Mesendoderm (in vitro differentiated cells): Measurements from ENCODE around the gene LRRC32.
A peak's percentile ranks its signal among the peaks of the same experiment; 100 is the strongest.

ENCODE experiments used
- DNase-seq: peaks from one replicate; pipeline ENCODE4 v3.0.0; 2013
- H2AK5ac ChIP-seq: 2 replicates; pipeline ENCODE4 v1.6.1; 2013; ENCODE audit warnings: low read length, inconsistent platforms
- H2BK120ac ChIP-seq: 2 replicates; pipeline ENCODE4 v1.6.1; 2013; ENCODE audit warnings: low read depth, mild to moderate bottlenecking, low read length, moderate library complexity, mixed read lengths
- H2BK15ac ChIP-seq: replicated peaks from 2 replicates; pipeline ENCODE4 v1.6.1; 2013; ENCODE audit warnings: low read depth, mild to moderate bottlenecking, moderate library complexity
- H2BK5ac ChIP-seq: 2 replicates; pipeline ENCODE4 v1.6.1; 2013; ENCODE audit warnings: low read length, inconsistent platforms
- H3K18ac ChIP-seq: 2 replicates; pipeline ENCODE4 v1.6.1; 2013; ENCODE audit warnings: mild to moderate bottlenecking, low read length, mixed read lengths
- H3K23ac ChIP-seq: one replicate; pipeline ENCODE4 v1.6.1; 2013; ENCODE audit warnings: low read length
- H3K27ac ChIP-seq: 2 replicates; pipeline ENCODE4 v1.5.1; 2013; ENCODE audit warnings: low read depth, mild to moderate bottlenecking, inconsistent platforms, low read length, moderate library complexity
- H3K27me3 ChIP-seq: 2 replicates; pipeline ENCODE4 v1.6.1; 2013; ENCODE audit warnings: low read length, control low read depth, mild to moderate bottlenecking, inconsistent platforms; ENCODE audit not compliant: insufficient read depth, poor library complexity
- H3K36me3 ChIP-seq: 2 replicates; pipeline ENCODE4 v1.6.1; 2013; ENCODE audit warnings: low read length, inconsistent platforms; ENCODE audit not compliant: control insufficient read depth, insufficient read depth
- H3K4ac ChIP-seq: one replicate; pipeline ENCODE4 v1.6.1; 2013; ENCODE audit warnings: low read depth, mild to moderate bottlenecking, low read length, moderate library complexity
- H3K4me1 ChIP-seq: 2 replicates; pipeline ENCODE4 v1.6.1; 2013; ENCODE audit warnings: low read depth, low read length, inconsistent platforms; ENCODE audit not compliant: control insufficient read depth
- H3K4me2 ChIP-seq: 2 replicates; pipeline ENCODE4 v1.6.1; 2013; ENCODE audit warnings: low read length
- H3K4me3 ChIP-seq: 2 replicates; pipeline ENCODE4 v1.5.1; 2013; ENCODE audit warnings: mild to moderate bottlenecking, low read length
- H3K56ac ChIP-seq: one replicate; pipeline ENCODE4 v1.6.1; 2013; ENCODE audit warnings: low read length
- H3K79me1 ChIP-seq: 2 replicates; pipeline ENCODE4 v1.6.1; 2013; ENCODE audit warnings: low read length, inconsistent platforms
- H3K79me2 ChIP-seq: 2 replicates; pipeline ENCODE4 v1.6.1; 2013; ENCODE audit warnings: mild to moderate bottlenecking, low read length; ENCODE audit not compliant: control insufficient read depth, insufficient read depth
- H3K9ac ChIP-seq: 2 replicates; pipeline ENCODE4 v1.6.1; 2013; ENCODE audit warnings: low read length, inconsistent platforms
- H4K5ac ChIP-seq: one replicate; pipeline ENCODE4 v1.6.1; 2013; ENCODE audit warnings: low read length
- H4K8ac ChIP-seq: one replicate; pipeline ENCODE4 v1.6.1; 2013; ENCODE audit warnings: low read depth, mild to moderate bottlenecking, control low read depth, low read length, moderate library complexity
- WGBS: extraction: QIAGEN DNeasy Blood & Tissue Kit; methylation state at CpG from one replicate; pipeline ENCODE4 v1.1.7; 2013; ENCODE audit warnings: low lambda C conversion rate, missing lambda C conversion rate; ENCODE audit not compliant: insufficient coverage; ENCODE audit errors: extremely low coverage; 5-methylcytosine and 5-hydroxymethylcytosine counted together

The LRRC32 gene

GRCh38 chr11:76642341-76642740 lies 28.2 kb downstream of the LRRC32 start:
- Histone ChIP-seq H3K23ac (no peak overlapping the region), H2AK5ac (no peak overlapping the region), H2BK15ac (no peak overlapping the region), H3K79me1 (no peaks in the 10 kb centered on the region), H3K4me1 (no peaks in the 10 kb centered on the region), H3K18ac (no peak overlapping the region), H3K56ac (no peak overlapping the region), H4K8ac (no peak overlapping the region), H2BK5ac (no peak overlapping the region), H3K36me3 (no peaks in the 10 kb centered on the region), H3K4ac (no peak overlapping the region), H4K5ac (no peak overlapping the region), H3K4me3 (no peak overlapping the region), H3K27ac (no peak overlapping the region), H3K79me2 (no peaks in the 10 kb centered on the region), H3K27me3 (no peaks in the 10 kb centered on the region), H3K4me2 (no peak overlapping the region), H3K9ac (no peak overlapping the region), H2BK120ac (no peak overlapping the region)
- WGBS: no CpG with 5 or more reads among the region's 8 CpGs
- peak; percentile 32 for DNase-seq

- DNase-seq: no peak
- H3K4me3 ChIP-seq: no peak overlapping the region
- no peak overlapping the region for H2BK5ac ChIP-seq
- H3K27ac ChIP-seq: no peak overlapping the region
- no peak overlapping the region for H2AK5ac ChIP-seq
- no peaks in the 10 kb centered on the region for H3K79me1 ChIP-seq
- H4K8ac ChIP-seq: no peak overlapping the region
- no peak overlapping the region for H3K56ac ChIP-seq
- no peak overlapping the region for H3K23ac ChIP-seq
- no peak overlapping the region for H3K9ac ChIP-seq
- H4K5ac ChIP-seq: no peak overlapping the region
- no CpG with 5 or more reads among the region's 4 CpGs for WGBS
- no peaks in the 10 kb centered on the region for H3K4me1 ChIP-seq
- H3K27me3 ChIP-seq: no peaks in the 10 kb centered on the region
- no peak overlapping the region for H3K4ac ChIP-seq
- no peaks in the 10 kb centered on the region for H3K79me2 ChIP-seq
- H3K4me2 ChIP-seq: no peak overlapping the region
- no peak overlapping the region for H2BK15ac ChIP-seq
- no peak overlapping the region for H3K18ac ChIP-seq
- no peak overlapping the region for H2BK120ac ChIP-seq
- no peaks in the 10 kb centered on the region for H3K36me3 ChIP-seq
Measured at GRCh38 chr11:76641905-76642304, 28.6 kb downstream of the LRRC32 start.

- peak; percentile 57 for DNase-seq
- Histone ChIP-seq H3K36me3 (no peaks in the 10 kb centered on the region), H3K4me3 (no peak overlapping the region), H3K79me1 (no peaks in the 10 kb centered on the region), H2BK5ac (no peak overlapping the region), H3K4me2 (no peak overlapping the region), H2BK120ac (no peak overlapping the region), H3K4ac (no peak overlapping the region), H3K9ac (no peak overlapping the region), H3K4me1 (no peaks in the 10 kb centered on the region), H4K8ac (no peak overlapping the region), H3K23ac (no peak overlapping the region), H2AK5ac (no peak overlapping the region), H4K5ac (no peak overlapping the region), H3K79me2 (no peaks in the 10 kb centered on the region), H3K27ac (no peak overlapping the region), H3K56ac (no peak overlapping the region), H3K27me3 (no peaks in the 10 kb centered on the region), H2BK15ac (no peak overlapping the region), H3K18ac (no peak overlapping the region)
- WGBS: no CpG with 5 or more reads among the region's 5 CpGs
Measured at GRCh38 chr11:76640501-76640900, 30.0 kb downstream of the LRRC32 start.

- Histone ChIP-seq H2AK5ac (no peak overlapping the region), H2BK120ac (no peak overlapping the region), H3K18ac (no peak overlapping the region), H3K27me3 (no peaks in the 10 kb centered on the region), H3K56ac (peak overlapping the region; percentile 36), H4K5ac (no peak overlapping the region), H3K4me2 (no peak overlapping the region), H4K8ac (no peak overlapping the region), H3K9ac (no peak overlapping the region), H3K4me3 (no peak overlapping the region), H3K23ac (no peak overlapping the region), H2BK15ac (no peak overlapping the region), H3K79me2 (no peaks in the 10 kb centered on the region), H3K79me1 (no peaks in the 10 kb centered on the region), H2BK5ac (no peak overlapping the region), H3K4ac (no peak overlapping the region), H3K27ac (no peak overlapping the region), H3K36me3 (no peaks in the 10 kb centered on the region), H3K4me1 (no peaks in the 10 kb centered on the region)
- no CpG with 5 or more reads among the region's 2 CpGs for WGBS
- DNase-seq: no peak
Measured at GRCh38 chr11:76639621-76640020, 30.9 kb downstream of the LRRC32 start.

GRCh38 chr11:76638270-76639197 lies 32.0 kb downstream of the LRRC32 start:
- Histone ChIP-seq H2AK5ac (no peak overlapping the region), H4K8ac (no peak overlapping the region), H3K79me1 (no peaks in the 10 kb centered on the region), H3K27ac (no peak overlapping the region), H3K9ac (no peak overlapping the region), H3K79me2 (no peaks in the 10 kb centered on the region), H3K4me3 (no peak overlapping the region), H3K4me2 (no peak overlapping the region), H3K4me1 (no peaks in the 10 kb centered on the region), H3K23ac (no peak overlapping the region), H3K4ac (no peak overlapping the region), H2BK15ac (no peak overlapping the region), H4K5ac (no peak overlapping the region), H2BK5ac (no peak overlapping the region), H3K36me3 (no peaks in the 10 kb centered on the region), H3K56ac (no peak overlapping the region), H2BK120ac (no peak overlapping the region), H3K27me3 (no peaks in the 10 kb centered on the region), H3K18ac (no peak overlapping the region)
- DNase-seq: no peak
- WGBS: no CpG with 5 or more reads among the region's 11 CpGs
